ENCODE measurements around the gene PRUNE2. TPM values are rescaled to one million over a fixed set of nuclear protein-coding genes. Genes with fewer than 3 reads are reported as not detected.

Gene PRUNE2
- total RNA-seq, 1 experiment from 2014 or later, result 0.59 TPM

DNA sequence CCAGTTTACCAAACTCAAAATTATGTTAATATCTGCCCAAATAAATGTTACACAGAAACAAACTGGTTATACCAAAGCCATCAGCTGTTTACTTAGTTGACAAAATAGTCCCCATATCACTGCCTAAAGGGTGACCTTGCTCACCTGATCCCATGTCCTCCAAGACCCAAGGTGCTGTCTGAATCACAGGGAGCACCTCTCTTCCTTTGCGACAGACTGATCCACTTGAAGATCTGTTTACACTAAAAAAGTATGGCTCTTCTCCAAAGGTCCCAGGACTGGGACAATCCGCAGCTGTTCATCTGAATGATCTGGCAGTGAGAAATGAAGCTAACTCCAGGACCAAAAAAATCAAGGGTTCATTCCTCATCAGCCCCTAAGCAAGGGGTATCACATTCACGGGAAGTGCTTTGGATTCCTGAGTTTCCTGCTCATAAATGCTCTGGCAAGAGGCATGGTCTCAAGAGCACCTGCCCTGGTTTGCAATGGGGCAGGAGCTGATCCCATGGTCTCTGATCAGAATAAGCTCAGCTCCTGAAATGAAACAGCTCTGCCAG is 5.0 kb downstream of the PRUNE2 start:
- intact Hi-C loops (cut with micrococcal nuclease), result no loop called here
- no peak for TF ChIP-seq EGR1 (IDR thresholded peaks at IDR 0.05; ENCODE audit: low read depth)
- no peak for TF ChIP-seq TCF7L2 (IDR thresholded peaks at IDR 0.05; ENCODE audit: borderline replicate concordance, extremely low read depth, insufficient read depth, insufficient read length)
- TF ChIP-seq POLR2AphosphoS5 (IDR thresholded peaks at IDR 0.05; ENCODE audit: low read depth, low read length), result no peak
- no peak for TF ChIP-seq ZNF274 (IDR thresholded peaks at IDR 0.05; ENCODE audit: low read depth, low read length)
- TF ChIP-seq, protein P1, sequence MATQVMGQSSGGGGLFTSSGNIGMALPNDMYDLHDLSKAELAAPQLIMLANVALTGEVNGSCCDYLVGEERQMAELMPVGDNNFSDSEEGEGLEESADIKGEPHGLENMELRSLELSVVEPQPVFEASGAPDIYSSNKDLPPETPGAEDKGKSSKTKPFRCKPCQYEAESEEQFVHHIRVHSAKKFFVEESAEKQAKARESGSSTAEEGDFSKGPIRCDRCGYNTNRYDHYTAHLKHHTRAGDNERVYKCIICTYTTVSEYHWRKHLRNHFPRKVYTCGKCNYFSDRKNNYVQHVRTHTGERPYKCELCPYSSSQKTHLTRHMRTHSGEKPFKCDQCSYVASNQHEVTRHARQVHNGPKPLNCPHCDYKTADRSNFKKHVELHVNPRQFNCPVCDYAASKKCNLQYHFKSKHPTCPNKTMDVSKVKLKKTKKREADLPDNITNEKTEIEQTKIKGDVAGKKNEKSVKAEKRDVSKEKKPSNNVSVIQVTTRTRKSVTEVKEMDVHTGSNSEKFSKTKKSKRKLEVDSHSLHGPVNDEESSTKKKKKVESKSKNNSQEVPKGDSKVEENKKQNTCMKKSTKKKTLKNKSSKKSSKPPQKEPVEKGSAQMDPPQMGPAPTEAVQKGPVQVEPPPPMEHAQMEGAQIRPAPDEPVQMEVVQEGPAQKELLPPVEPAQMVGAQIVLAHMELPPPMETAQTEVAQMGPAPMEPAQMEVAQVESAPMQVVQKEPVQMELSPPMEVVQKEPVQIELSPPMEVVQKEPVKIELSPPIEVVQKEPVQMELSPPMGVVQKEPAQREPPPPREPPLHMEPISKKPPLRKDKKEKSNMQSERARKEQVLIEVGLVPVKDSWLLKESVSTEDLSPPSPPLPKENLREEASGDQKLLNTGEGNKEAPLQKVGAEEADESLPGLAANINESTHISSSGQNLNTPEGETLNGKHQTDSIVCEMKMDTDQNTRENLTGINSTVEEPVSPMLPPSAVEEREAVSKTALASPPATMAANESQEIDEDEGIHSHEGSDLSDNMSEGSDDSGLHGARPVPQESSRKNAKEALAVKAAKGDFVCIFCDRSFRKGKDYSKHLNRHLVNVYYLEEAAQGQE (IDR thresholded peaks at IDR 0.05; ENCODE audit: low read depth), result no peak
- no peak for TF ChIP-seq FOSL1 (IDR thresholded peaks at IDR 0.05; ENCODE audit: low read depth)
- no peak for TF ChIP-seq SRF (IDR thresholded peaks at IDR 0.05; ENCODE audit: low read depth)
- H3K9me3 ChIP-seq (ENCODE audit: control insufficient read depth in 1 of 2, insufficient read depth in 1 of 2, low read depth in 1 of 2, low read length in 2 of 2), result no peaks in the 10 kb centered on the region
- H4K20me1 ChIP-seq (ENCODE audit: insufficient read depth), result no peaks in the 10 kb centered on the region
- CTCF ChIA-PET, result no interaction called here
- no peak overlapping the region for H2AFZ ChIP-seq (ENCODE audit: low read depth, low read length, poor library complexity, severe bottlenecking)
- no peak overlapping the region for H3K4me3 ChIP-seq (replicated peaks in 1 of 2; ENCODE audit: low read depth in 1 of 2, low read length in 2 of 2)
- no peaks in the 10 kb centered on the region for H3K9me2 ChIP-seq (ENCODE audit: insufficient read depth)
- no peaks in the 10 kb centered on the region; a peak in 1 of 4 replicates for H3K4me1 ChIP-seq (ENCODE audit: control insufficient read depth in 1 of 2, insufficient read depth in 2 of 2, low read length in 2 of 2)
- H3K9ac ChIP-seq (ENCODE audit: low read length), result no peak overlapping the region
- H3K79me2 ChIP-seq (ENCODE audit: insufficient read depth, low read length), result no peaks in the 10 kb centered on the region
- no peak for ATAC-seq
- H3K27me3 ChIP-seq (ENCODE audit: insufficient read depth, low read length), result peaks cover 37% of the 10 kb centered on the region; the same call in 1 of the 2 replicates
- no peak overlapping the region for H3K27ac ChIP-seq (ENCODE audit: low read depth, low read length)
- H3K36me3 ChIP-seq (ENCODE audit: control insufficient read depth in 1 of 2, insufficient read depth in 2 of 2, low read length in 2 of 2), result no peaks in the 10 kb centered on the region
- POLR2A ChIA-PET, result no interaction called here
- DNase-seq (ENCODE audit: low read depth, low spot score), result no peak
- no peak overlapping the region for H3K4me2 ChIP-seq (ENCODE audit: low read length)
- RAD21 ChIA-PET (ENCODE audit: low non-redundant PET in 1 of 2, low total read pairs in 2 of 2, uncharacterized antibody in 2 of 2, unreplicated experiment in 2 of 2), result no interaction called here
- no TSS peak for BruUV-seq (replicated peaks)

Measured in HCT116 (cell line).